Osteocyte (in vitro differentiated cells): Measurements from ENCODE around the gene KRT80. TPM values are rescaled to one million over a fixed set of nuclear protein-coding genes. Genes with fewer than 3 reads are reported as not detected.

Source experiments
- DNase-seq: peaks from one replicate; pipeline ENCODE4 v3.0.0; 2021; ENCODE audit warnings: mixed read lengths; ENCODE audit not compliant: unreplicated experiment; ENCODE audit errors: extremely low spot score
- H3K27ac Mint-ChIP-seq: one replicate; pipeline ENCODE4 v1.8.0; 2021; ENCODE audit warnings: mild to moderate bottlenecking, mixed read lengths; ENCODE audit not compliant: unreplicated experiment
- H3K27me3 Mint-ChIP-seq: one replicate; pipeline ENCODE4 v1.8.0; 2021; ENCODE audit warnings: mixed read lengths; ENCODE audit not compliant: unreplicated experiment
- H3K36me3 Mint-ChIP-seq: one replicate; pipeline ENCODE4 v1.8.0; 2021; ENCODE audit warnings: mixed read lengths; ENCODE audit not compliant: unreplicated experiment
- H3K4me1 Mint-ChIP-seq: one replicate; pipeline ENCODE4 v1.8.0; 2021; ENCODE audit warnings: mixed read lengths; ENCODE audit not compliant: unreplicated experiment
- H3K4me3 Mint-ChIP-seq: one replicate; pipeline ENCODE4 v1.8.0; 2021; ENCODE audit warnings: mild to moderate bottlenecking, moderate library complexity, mixed read lengths; ENCODE audit not compliant: unreplicated experiment
- H3K9me3 Mint-ChIP-seq: one replicate; pipeline ENCODE4 v1.8.0; 2021; ENCODE audit warnings: mixed read lengths; ENCODE audit not compliant: unreplicated experiment
- total RNA-seq: library from RNA; stranded (reverse); gene quantifications from 2 replicates; pipeline ENCODE4 v1.2.1, GENCODE V29; 2021
- TF ChIP-seq, protein P1 (sequence below): fragments of 200-600 bp; sonication (generic); IDR thresholded peaks from 2 replicates; pipeline ENCODE4 v1.5.0; 2021; ENCODE audit warnings: antibody characterized with exemption, mild to moderate bottlenecking, moderate library complexity

KRT80 gene
- total RNA-seq, 1 donor from 2014 or later, result 9.9 TPM

DNA sequence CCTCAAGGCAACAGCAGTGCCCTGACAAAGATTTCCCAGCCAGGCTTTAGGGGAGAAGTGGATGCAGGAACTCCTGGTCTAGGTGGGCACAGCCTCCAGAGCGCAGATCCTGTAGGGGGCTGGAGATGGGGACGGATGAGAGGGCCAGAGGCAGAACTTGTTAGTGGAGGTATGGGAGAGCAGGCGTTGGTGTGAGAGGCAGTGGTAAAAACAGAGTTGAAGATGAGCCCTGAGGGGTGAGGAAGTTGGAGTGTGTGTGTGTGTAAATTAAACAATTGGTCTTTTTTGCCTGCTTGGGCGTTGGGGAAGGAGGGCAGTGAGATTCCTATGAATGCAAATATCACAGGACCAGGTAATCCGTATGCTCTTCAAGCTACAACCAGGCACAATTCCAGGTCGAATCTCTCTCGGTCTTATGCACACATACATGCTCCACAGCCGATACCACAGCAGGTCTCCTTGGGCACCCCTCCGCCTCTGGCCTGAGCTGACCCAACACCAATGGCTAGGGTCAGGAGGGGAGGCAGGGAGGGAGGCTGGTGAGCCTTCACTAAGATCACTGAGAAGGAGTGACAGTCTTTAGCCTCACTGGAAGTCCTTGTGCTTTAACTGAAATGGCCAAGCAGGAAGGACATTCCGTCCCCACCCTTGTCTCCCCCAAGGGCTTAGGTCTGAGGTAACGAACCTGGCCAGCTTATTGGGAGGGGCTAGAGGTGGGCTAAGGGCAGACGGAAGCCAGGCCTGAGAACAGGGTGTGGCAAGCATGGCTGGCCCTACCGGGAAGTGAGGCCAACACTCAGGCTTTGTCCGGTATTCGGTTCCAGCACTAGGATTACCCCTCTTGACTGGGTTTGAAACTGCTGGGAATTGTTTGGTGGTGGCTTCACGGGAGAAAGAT is 39.7 kb upstream of the KRT80 start:
- Mint-ChIP-seq H3K27ac (peak overlapping the region; percentile 94), H3K4me3 (no peak overlapping the region)

DNA sequence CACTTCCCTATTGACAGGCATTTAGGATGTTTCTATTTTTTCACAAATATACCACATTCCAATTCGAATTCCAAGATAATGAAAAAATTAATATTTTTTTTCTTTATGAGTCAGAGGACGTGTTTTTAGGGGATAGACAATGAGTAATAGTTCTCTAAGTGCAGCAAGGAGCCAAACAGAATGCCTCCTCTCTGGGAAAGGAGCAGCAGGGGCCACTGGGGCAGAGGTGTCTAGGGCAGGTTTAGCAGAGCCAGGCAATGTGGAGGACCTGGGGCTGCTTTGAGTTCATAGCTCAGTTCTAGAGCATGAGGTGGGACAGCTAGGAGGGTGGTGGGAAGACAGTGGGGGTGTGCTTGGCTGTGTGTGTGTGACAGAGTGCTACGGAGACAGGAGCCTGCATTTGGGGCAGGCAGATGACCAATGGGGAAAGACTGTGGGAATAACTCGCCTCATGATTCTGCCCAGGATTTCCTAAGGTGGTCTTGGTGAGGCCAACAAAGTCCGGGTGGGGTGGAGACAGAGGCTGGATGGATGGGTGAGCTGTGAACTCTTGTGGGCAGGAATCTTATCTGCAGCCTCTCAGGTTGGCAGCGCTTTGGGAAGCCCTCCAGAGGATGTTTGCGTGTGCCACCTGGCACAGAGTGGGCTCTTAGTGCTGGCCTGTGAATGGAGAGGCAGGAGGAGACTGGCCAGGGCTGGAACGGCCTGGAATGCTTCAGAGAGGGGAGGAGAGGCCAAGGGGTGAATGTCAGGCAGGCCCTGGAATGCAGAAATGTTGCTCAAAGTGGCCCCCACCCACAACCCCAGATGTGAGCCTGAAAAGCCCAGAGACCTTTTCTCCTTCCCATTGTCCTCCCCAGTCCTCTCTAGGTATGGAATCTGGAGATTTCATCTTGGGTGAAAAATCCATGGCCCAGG is 38.8 kb upstream of the KRT80 start:
- Mint-ChIP-seq H3K9me3 (peaks cover 10% of the 10 kb centered on the region), H3K4me3 (no peak overlapping the region), H3K27me3 (no peaks in the 10 kb centered on the region), H3K4me1 (peaks cover 65% of the 10 kb centered on the region), H3K36me3 (no peaks in the 10 kb centered on the region), H3K27ac (peak overlapping the region; percentile 94)
- TF ChIP-seq, protein P1, sequence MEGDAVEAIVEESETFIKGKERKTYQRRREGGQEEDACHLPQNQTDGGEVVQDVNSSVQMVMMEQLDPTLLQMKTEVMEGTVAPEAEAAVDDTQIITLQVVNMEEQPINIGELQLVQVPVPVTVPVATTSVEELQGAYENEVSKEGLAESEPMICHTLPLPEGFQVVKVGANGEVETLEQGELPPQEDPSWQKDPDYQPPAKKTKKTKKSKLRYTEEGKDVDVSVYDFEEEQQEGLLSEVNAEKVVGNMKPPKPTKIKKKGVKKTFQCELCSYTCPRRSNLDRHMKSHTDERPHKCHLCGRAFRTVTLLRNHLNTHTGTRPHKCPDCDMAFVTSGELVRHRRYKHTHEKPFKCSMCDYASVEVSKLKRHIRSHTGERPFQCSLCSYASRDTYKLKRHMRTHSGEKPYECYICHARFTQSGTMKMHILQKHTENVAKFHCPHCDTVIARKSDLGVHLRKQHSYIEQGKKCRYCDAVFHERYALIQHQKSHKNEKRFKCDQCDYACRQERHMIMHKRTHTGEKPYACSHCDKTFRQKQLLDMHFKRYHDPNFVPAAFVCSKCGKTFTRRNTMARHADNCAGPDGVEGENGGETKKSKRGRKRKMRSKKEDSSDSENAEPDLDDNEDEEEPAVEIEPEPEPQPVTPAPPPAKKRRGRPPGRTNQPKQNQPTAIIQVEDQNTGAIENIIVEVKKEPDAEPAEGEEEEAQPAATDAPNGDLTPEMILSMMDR, result no peak
- no peak for DNase-seq

More for the DNA sequence above, 39.7 kb upstream of the KRT80 start:
- H3K9me3 Mint-ChIP-seq, result peaks cover 7% of the 10 kb centered on the region
- no peaks in the 10 kb centered on the region for H3K27me3 Mint-ChIP-seq
- peaks cover 62% of the 10 kb centered on the region for H3K4me1 Mint-ChIP-seq
- no peak for DNase-seq
- H3K36me3 Mint-ChIP-seq, result no peaks in the 10 kb centered on the region
- TF ChIP-seq, protein P1, result no peak

DNA sequence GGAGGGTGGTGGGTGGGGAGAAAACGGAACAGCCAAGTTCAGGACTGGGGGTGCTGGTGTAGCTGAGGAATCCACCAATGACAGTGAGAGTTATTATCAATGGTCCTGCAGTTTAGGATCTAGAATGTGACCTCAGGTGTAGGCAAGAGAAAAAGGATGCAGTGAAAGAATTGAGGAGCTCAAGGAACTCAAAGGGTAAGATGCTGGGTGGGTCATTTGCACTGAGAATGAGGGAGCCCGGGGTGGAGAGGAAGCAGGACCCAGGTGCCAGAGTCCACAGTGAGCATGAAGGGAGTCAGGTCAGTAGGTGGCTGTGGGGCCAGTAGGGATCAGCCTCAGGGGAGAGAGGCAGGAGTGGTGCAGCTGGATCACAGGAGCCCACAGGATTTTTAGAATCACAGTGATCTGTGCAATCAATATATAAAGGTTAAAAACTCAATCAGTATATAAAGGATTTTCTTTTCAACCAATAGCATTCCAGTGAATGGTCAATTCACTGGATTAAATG is 38.1 kb upstream of the KRT80 start:
- peak overlapping the region; percentile 42 for H3K27ac Mint-ChIP-seq
- H3K36me3 Mint-ChIP-seq, result peaks cover under 1% of the 10 kb centered on the region
- H3K4me3 Mint-ChIP-seq, result no peak overlapping the region
- TF ChIP-seq, protein P1, result no peak
- no peak for DNase-seq
- H3K4me1 Mint-ChIP-seq, result peaks cover 57% of the 10 kb centered on the region
- peaks cover 11% of the 10 kb centered on the region for H3K9me3 Mint-ChIP-seq
- no peaks in the 10 kb centered on the region for H3K27me3 Mint-ChIP-seq

DNA sequence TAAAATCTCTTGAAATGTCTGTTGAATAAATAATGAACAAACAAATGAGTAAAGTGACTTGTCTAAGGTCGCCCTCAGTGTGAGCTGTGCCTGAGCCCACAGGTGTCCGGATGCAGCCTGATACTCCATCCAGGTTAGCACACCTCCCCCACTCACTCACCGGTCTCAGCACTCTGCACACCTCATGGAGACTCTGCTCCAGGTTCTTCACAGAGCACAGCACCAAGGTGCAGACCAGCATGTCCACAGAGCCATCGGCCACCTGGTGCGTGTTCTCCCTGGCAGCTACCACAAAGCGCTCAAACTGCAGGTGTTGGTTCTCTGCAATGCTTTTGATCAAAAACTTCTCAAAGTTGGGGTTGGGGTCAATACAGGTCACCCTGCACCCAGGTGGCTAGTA is 37.1 kb upstream of the KRT80 start:
- H3K36me3 Mint-ChIP-seq, result peaks cover 5% of the 10 kb centered on the region
- no peak overlapping the region for H3K4me3 Mint-ChIP-seq
- peaks cover 19% of the 10 kb centered on the region for H3K9me3 Mint-ChIP-seq
- no peak overlapping the region for H3K27ac Mint-ChIP-seq
- DNase-seq, result no peak
- H3K4me1 Mint-ChIP-seq, result peaks cover 49% of the 10 kb centered on the region
- H3K27me3 Mint-ChIP-seq, result no peaks in the 10 kb centered on the region
- TF ChIP-seq, protein P1, result no peak
